Measurements from ENCODE around the gene B3GAT3.
A peak's percentile ranks its signal among the peaks of the same experiment; 100 is the strongest.
"Not testable (repeated sequence)": the region's sequence is repeated elsewhere in the genome, so short reads cannot be mapped to it uniquely, and the experiment has no call there.

The B3GAT3 gene

DNA sequence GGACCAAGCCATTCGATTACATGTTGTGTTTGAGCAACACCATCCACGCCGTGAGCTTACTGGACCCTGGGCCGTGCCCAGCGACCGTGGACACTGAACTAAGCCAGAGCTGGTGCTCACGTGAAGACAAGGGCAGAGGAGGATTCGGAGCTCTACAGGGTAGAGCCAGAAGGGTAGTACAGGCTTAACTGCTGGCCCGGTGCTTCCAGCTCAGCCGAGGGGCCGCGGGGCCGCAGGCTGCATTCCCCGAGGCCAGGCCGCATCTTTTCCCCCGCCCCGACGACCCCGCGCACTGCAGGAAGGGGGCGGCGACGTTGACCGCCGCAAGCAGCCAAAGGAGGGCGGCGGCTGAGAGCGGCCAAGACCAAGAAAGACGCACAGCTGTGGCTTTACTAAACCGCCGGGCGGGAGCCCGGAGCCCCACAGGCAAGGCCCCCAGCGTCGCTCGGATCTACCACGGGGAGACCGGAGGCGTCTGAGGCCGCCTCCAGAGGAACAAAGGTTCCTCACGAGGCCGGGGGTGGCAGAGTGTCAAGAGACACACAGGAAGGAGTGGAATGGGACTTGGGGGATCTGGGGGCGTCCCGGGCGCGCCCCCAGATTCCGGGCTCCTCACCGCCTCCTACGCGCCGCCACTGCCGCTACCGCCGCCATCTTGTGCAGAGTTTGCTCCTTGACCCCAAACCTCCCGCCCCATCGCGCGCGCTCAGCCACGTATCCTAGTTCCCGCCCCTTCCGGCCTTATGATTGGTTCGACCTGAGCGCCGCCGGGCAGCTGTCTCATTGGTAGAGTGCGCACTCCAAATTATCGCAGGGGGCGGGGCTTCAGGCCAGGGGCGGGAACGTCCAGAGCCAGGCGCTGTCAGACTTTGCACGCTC lies 24.4 kb upstream of the B3GAT3 start, which contains the start of gene GANAB:
Gene GANAB, minus strand, starts transcription at position 668 of the 879 bp plus-strand sequence. Its CDS starts 14 bp downstream, at position 654.
- DNase-seq (ENCODE audit: low spot score) = peak; percentile 99

DNA sequence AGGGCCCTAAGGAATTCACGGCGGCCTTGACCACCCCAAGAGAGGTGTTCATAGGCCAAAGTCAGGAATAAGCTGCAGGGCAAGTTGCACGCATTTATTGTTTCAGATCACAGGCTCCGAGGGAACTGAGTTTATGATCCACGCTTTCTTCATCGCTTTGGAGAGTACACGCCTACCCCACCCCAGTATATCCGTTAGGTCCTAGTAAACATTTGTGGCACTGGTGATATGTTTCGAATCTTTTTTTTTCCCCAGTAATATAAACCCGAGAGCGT lies 23.8 kb upstream of the B3GAT3 start:
- DNase-seq (ENCODE audit: low spot score) = no peak

DNA sequence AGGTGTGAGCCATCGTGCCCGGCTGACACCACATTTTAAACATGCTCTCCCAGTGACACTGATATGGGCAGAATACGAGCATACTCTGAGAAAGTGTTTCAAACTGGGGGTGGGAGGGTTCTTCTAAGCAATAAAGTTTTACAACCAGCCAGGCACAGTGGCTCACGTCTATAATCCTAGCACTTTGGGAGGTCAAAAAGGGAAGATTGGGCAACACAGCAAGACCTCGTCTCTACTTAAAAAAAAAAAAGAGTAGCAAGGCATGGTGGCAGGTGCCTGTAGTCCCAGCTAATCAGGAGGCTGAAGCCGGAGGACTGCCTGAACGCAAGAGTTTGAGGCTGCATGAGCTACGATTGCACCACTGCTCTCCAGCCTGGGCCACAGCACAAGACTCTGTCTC lies 22.4 kb upstream of the B3GAT3 start:
- DNase-seq (ENCODE audit: low spot score) = no peak

DNA sequence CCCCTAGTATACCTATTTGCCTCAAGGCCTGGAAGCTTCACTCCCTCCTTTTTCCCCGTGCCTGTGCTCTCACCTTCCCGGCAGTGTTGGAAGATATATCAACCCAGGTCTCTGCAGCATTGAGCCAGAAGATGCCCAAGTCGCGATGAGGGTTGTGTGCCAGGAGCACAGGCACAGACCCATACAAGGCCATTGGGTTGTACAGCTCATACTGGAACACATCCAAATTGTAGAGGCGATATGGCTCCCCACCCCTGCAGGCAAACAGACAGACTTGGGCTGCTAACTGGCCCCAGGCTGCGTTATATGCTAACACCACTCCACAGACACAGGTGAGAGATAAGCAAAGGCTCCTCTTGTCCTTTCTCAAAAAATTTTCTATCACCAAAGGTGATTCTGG lies 10.7 kb upstream of the B3GAT3 start:
- no peak for DNase-seq (ENCODE audit: low spot score)

DNA sequence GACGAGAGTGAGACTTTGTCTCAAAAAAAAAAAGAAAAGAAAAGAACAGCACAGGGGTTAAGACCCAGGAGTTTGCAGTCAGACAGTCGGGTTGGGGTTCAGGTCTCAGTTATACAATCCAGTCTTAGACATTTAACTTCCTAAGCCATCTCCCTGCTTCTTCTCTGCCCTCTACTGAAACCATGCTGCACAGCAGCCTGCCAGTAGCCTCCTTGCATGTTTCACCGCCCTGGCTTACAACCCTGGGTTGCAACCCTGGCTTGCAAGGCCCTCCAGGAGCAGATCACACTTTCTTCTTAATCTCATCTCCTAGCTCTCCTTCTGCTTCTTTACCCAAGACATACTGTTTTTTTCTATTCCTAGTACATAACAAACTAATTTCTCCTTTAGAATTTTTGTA lies 5.9 kb upstream of the B3GAT3 start:
- DNase-seq (ENCODE audit: low spot score) = no peak

DNA sequence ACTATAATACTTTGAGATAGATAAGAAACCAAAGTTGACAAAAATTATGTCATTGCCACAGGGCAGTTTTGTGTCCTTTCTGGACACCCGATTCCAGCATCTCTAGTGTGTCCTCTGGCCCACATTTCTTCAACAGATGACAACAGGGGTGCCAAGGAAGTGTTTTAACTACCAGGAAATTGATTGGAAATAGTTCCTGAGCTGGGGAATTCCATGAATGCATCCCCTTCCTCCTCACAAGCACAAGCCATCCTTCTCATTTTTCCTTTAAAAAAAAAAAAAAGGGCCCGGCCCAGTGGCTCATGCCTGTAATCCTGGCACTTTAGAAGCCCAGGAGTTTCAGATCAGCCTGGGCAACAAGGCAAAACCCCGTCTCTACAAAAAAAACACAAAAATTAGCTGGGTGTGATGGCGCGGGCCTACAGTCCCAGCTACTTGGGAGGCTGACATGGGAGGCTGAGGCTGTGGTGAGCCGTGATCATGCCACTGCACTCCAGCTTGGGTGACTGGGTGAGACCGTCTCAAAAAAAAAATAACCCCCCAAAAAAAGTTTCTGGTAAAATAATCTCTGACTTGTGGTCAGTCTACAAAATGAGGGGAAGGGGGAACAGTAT lies 797 bp upstream of the B3GAT3 start:
- DNase-seq (ENCODE audit: low spot score) = no peak

DNA sequence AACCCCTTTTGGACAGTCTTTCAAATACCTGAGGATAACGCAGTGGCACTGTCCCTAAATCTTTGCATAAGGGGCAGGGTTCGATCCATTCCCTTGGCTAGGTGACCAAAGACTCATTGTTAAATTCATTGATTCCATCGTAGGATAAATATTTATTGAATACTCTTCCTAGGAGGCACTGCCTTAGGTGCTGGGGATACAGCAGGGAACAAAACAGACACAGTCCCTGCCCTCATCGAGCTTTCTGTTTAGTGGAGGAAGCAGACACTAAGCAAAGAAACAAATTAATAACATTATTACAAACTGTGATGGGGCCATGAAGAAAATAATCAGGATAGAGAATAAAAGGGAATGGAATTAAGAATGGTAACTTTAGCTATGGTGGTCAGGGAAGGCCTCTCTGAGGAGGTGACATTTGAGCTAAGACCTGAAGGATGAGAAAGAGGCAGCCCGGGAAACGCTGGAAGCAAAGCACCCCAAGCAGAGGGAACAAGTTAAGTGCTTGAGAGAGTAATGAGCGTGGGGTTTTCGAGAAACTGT lies 689 bp downstream of the B3GAT3 start:
- DNase-seq (ENCODE audit: low spot score) = no peak

DNA sequence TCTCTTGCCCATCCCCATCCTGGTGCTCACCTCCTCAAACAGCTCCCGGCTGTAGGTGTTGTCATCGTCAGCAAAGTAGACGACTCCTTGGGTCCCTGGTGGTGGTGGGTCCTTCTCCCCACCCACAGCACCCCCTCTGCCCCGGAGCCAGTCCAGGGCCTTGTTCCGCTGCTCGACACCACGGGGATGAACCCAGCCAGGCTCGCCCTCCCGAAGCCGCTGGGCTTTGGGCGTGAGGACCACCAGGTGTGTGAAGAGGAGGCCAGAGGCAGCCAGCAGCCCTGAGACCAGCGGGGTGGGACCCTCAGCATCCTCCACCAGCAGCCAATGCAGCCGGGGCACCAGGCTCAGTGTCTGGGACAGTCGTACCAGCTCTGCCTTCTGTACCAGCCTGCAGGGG lies 4.8 kb downstream of the B3GAT3 start:
- not testable (repeated sequence) for DNase-seq (ENCODE audit: low spot score)

DNA sequence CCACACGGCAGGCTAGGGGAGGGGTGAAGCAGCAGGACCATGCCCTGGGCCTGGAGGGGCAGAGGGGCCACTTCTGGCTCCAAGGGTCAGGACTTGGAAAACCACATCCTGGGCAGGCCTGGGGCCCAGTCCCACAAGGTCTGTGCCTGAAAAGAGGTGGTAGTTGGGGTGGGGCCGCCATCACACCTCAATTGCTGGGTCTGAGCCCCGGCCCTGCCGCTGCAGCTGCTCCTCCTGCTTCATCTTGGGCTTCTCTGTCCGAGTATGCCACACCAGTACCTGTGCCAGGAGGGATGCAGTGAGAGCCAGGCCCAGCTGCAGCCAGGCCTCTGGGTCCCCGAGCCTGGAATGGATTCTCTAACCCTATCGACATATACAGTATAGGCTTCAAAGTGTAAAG lies 6.3 kb downstream of the B3GAT3 start:
- DNase-seq (ENCODE audit: low spot score) = no peak

DNA sequence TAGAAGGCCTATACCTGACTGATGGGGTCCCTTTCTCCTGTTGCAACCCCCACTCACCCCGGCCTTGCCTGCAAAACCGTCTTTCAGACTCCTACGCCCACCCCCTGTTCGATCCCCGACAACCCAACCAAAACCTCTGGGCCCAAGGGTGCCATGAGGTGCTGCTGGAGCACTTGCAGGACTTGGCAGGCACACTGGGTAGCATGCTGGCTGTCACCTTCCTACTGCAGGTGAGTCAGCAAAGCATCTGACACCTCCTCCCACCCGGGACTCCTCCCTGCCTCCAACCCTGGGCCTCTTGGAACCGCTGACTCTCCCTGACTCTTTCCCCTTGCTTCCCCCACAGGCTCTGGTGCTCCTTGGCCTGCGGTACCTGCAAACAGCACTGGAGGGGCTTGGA lies 7.5 kb downstream of the B3GAT3 start:
- peak; percentile 42 for DNase-seq (ENCODE audit: low spot score)

DNA sequence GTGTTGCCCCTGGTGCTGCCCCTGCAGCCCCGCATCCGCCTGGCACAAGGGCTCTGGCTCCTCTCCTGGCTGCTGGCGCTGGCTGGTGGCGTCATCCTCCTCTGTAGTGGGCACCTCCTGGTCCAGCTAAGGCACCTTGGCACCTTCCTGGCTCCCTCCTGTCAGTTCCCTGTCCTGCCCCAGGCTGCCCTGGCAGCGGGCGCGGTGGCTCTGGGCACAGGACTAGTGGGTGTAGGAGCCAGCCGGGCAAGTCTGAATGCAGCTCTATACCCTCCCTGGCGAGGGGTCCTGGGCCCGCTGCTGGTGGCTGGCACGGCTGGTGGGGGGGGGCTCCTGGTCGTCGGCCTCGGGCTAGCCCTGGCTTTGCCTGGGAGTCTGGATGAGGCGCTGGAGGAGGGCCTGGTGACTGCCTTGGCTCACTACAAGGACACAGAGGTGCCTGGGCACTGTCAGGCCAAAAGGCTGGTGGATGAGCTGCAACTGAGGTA lies 8.5 kb downstream of the B3GAT3 start:
- no peak for DNase-seq (ENCODE audit: low spot score)

DNA sequence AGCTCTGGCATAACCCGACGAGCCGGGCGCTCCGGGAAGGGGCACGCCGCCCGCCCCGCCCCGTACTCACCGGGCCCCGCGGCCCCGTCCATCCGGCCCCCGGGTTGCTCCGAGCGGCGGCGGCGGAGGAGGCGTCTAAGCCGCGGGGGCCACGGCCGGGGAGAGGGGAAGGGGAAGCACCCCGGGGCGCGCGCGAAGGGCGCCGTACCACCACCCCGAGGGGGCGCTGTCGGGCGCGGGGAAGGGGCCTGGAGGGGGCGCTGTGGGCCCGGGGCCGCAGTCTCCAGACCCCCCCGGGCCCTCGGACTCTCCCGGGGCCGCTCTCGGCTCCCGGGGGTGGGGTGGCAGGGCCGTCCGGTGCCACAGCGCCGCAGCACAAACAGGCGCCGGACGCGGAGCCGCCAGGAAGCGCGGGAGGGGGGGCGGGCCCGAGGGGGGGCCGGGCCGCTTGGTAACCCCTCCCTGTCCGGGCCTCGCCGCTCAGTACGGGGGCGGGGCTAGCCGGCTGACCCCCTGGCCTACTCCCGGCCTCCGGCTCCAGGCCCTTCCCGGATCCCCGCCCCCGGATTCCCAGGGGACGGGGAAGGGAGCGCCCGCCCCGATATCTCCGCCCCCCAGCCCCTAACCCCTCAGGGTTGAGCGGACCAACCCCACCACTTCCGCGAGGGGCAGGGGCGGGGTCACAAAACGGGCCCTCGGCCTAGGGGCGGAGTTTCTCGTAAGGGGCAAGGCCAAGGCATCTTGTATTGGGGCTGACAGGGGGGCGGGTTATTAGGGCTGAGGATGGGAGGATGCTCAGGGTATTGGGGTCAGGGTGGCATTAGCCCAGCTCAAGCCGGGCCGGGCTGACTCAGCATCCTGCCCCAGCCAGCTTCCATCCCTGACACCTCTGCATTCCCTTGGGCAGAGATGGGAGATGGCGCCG lies 9.2 kb downstream of the B3GAT3 start, which contains the start of the genes EML3 and ROM1:
Gene EML3, minus strand, starts transcription at position 410 of the 925 bp plus-strand sequence. Its CDS starts 318 bp downstream, at position 92.
Gene ROM1, plus strand, starts transcription at position 892 of the 925 bp plus-strand sequence. Its CDS starts 25 bp downstream, at position 917.
- peak; percentile 91 for DNase-seq (ENCODE audit: low spot score)

DNA sequence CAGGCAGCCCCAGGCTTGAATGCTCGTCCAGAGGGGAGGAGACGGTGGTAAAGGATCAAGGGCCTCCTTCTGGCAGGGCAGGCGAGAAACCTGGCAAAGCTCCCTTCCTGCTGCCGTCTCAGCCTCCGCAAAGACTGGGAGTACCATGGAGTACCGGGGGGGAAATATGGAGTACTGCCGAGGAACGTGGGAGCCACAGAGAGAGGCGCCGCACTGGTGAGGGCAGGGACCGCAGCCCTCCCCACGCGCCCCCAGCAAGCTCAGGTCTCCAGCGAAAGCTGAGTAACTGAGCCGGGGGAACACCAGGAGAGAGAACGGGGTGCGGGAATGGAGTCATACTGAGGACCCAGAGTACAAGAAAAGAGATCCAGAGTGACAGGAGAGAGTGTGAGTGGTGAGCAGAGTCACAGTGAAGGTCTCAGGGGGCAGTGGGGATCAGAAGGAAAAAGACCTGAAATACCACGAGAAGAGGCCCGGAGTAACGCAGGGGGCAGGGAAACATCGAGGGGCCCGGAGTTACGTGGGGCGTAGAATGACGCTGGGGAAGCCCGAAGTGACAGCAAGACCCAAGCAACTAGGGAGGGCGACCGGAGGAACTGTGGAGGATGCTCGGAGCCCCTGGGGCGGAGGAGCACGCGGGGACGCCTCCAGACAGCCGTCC lies 10.0 kb downstream of the B3GAT3 start:
- DNase-seq (ENCODE audit: low spot score) = peak; percentile 23

DNA sequence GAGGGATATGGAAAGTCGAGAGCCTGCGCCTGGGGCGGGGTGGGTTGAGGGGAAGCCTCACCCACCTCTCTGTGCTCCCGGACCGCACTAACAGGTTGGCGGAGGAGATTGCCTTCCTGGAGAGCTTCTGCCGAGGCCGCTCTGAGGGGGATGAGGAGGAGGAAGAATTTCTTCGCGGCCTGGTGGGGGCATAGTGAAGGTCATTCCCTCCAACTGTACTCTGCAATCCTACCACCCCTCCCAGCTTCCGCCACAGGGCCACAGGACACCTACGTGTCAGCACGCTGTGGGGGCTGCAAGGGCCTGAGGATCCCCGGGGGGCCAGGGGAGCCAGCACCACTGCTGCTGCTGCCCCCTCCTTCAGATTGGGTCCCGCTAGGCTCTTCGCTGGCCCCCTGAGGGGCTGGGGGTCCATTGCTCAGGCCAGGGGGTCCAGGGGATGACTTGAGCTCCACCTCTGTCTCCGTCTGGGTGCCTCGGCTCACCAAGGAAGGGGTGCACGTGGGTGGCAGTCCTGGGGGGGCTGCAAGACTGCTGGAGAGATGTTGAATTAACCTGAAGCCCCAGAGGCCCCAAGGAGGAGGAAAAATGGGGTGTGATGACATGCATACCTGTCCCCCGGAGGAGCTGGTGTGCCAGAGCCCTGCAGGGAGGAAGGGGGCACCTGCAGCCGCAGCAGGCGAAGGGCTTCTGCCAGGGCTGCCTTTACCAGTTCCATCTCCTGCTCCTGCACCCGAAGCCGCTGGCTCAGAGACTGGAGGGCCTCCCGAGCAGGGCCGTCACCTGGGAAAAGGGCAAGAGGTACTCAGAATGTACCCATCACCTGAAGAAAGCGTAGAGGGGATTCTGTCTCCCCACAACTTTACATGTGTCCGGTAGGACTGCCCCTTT lies 10.7 kb downstream of the B3GAT3 start:
- no peak for DNase-seq (ENCODE audit: low spot score)

DNA sequence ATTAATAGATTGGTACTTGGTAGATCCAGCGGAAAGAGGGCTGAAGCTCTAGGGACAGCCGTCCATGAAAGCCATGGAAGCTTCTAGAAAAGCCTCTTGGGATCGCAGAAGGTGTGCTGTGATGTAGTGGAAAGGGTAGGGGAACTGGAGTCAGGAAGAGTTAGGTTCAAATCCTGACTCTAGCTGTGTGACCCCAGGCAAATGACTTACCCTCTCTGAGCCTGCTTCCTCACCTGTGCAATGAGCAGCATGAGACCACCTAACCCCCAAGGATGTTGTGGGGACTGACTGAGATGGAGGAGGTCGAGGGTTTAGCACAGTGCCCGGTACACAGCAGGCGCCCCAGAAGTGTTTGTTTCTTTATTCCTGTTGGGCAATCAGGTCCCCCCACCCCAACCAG lies 11.4 kb downstream of the B3GAT3 start:
- no peak for DNase-seq (ENCODE audit: low spot score)

DNA sequence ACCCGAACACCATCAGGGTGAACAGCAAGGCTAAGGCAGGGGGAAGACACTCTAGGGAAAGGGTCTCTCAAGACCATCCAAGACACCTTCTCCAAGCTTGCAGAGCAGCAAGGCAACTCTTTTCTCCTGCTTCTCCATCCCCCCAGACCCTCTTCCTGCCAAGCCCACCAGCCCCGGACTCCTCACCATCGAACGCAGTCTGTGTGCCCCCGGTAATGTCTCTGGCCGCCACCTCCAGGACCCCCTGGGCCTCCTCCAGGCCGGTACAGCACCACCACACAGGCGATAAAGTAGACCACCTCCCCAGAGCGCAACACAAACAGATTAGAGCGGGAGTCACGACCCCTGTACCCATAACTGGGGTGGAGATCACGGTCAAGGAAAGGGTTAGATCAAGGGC lies 13.0 kb downstream of the B3GAT3 start:
- DNase-seq (ENCODE audit: low spot score) = no peak

DNA sequence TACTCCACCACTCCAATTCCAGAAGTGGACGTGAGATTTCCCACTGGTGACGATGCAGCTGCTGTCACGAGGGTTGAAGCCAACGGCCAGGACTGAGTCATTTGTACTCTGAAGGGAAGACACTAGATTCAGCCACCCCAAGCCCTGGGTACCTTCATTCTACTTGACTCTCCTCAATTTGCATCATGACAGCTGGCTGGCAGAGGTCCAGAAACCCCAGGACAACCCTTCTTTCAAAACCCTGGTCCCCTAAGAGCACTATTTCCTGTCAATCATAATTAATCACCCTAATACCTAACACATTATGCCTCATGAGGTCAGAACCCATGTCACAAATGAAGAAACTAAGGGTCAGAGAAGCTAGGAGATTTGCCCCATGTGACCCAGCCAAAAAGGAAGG lies 14.1 kb downstream of the B3GAT3 start:
- no peak for DNase-seq (ENCODE audit: low spot score)

DNA sequence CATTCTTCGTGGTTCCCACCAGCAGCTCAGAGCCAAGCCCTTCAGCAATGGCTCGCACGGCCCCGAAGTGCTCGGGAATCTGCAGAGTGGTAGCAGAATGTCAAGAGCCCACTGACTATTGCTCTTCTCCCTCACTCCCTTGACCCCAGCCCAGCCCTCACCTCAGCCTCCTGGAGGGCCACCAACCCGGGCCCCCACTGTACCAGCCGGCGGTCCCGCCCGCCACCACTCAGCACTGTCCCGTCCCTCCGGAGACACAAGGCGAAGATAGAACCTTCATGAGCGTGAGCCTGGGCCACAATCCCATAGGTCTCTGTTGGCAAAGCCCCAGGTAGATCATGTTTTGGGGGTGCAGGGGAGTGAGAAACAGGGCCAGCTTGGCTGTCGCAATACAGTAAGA lies 15.9 kb downstream of the B3GAT3 start:
- no peak for DNase-seq (ENCODE audit: low spot score)

DNA sequence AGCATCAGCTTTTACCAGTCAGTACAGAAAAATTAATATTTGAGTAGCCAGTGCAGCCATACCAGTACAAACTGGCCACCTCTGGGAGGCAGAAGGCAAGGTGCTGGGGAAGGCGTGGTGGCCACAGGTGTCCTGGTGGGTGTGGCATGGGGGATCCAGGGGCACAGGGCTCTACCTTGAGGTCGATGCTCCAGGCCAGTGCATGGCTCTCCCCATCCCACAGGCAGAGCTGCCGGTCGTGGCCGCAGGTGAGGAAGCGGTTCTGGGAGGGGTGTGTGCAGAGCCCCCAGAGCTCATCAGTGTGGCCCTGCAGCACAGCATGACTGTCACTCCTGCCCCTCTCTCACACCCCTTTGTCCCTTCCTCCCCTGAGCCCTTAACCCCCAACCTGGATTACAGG lies 16.3 kb downstream of the B3GAT3 start:
- DNase-seq (ENCODE audit: low spot score) = no peak

DNA sequence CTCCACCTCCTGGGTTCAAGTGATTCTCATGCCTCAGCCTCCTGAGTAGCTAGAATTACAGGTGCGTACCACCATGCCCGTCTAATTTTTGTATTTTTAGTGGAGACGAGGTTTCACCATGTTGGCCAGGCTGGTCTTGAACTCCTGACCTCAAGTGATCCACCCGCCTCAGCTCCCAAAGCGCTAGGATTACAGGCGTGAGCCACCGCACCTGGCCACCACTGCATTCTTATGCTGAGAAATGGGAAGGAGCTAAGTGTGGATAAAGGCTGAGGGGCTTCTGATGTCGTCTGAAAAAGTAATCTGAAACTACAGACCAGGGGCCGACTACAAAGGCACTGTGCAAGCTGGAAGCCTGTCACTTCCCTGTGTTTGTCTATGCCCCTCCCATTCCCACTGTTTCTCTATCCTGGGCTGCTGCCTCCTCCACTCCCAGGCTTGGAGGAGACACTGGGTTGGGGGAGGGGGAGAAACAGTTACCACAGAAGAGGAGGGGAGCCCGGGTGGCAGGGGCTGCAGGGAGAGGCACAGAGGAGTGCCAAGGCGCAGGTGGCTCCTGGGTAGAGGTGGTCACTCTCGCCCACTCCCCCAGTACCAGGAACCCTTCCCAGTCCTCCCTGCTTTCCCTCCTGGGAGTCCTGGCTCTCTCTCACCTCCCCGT lies 17.2 kb downstream of the B3GAT3 start:
- DNase-seq (ENCODE audit: low spot score) = no peak
